Hepatic stellate cell (primary cell): ENCODE data around the gene AP1S3.

Experiments used
- DNase-seq: peaks from one replicate; pipeline ENCODE4 v3.0.0; 2011; ENCODE audit warnings: low spot score

AP1S3 gene

DNA sequence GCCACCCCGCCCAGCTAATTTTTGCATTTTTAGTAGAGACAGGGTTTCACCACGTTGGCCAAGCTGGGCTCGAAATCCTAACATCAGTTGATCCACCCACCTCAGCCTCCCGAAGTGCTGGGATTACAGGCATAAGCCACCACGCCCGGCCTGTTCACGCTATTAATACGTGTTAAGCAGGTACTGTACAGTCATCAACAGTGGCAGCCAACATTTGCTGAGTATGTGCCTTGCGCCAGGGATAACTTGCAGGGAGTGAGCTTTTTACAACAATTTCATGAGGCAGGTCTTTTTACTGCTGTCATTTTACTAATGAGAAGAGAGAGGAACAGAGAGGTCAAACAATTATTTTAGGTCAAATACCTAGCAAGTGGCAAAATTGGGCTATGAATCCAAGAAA lies 115.2 kb downstream of the AP1S3 start:
- DNase-seq = no peak

DNA sequence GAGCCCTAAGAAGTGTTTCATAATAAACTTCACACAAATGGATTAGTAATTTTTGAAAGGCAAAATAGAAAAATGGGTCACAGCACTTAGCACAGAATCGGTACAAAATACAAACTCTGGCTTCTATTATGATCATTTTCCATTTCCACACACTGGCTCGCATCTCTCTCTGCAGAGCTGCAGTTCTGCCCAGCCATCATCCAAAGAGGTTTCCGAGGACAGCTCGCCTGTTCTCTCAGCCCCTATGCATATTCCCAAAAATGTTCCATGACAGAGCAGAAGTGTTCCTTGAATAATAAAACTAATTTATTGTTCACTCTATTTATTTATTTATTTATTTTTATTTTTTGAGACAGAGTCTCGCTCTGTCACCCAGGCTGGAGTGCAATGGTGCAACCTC lies 115.6 kb downstream of the AP1S3 start:
- no peak for DNase-seq

DNA sequence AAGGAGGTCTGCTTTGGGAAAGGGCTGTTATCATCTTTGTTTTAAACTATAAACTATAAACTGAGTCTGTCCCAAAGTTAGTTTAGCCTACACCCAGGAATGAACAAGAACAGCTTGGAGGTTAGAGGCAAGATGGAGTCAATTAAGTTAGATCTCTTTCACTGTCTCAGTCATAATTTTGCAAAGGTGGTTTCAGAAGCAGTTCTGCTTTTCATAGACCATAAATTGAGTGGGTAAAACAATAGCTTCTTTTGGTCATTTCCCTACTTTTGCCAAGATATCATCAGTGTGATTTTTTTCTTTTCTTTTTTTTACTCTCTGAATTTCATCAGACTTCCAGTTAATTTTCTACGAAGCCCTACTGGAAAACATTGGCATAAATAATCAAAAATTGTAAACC lies 117.0 kb downstream of the AP1S3 start:
- no peak for DNase-seq

DNA sequence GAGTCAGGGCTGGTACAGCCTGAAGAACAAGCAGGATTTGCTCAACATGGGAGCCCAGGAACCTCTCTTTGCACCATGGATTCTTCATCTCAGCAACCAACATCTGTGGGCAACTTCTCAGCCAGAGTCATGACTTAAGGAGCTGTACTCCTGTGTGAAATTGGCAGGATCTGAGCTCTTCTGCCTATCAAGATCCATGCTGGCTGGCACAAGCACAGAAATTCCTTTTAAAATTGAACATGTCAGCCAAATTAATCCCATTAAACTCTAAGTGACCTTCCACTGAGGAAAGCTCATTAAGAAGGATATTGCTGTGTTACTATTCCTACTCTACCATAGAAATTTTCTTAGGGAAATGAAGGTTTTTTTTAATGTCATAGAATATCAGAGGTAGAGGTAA lies 124.7 kb downstream of the AP1S3 start:
- DNase-seq = no peak

DNA sequence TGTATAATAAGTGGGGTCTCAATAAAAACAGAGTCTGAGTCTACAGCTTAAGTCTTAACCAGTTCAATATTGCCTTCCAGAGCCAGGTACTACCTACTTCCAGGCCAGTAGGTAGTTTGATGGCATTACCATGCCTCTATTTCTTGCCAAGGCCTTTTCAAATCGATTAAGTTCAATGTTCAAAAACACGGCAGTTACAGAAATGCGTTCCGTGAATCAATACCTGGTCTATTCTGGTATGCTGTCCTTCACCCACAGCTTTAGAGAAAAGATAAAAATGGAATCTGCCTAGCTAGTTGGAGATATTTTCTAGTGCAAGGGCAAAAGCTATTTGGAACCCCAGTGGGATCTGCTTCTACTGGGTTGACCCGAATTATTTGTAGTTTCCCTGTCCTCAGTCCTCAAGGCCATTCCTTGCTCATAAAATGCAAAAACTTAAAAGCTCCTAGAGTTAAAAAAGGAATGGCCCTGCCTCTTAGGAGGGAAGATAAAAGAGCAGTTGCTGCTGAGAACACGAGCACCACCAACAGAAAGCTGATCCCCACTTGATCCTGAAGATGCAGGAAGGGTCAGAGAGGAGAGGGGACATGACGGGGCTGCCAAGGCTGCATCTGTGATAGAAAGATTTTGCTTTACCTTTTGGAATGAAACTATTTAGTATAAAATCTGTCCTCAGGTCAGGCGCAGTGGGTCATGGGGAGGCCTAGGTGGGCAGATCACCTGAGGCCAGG lies 125.6 kb downstream of the AP1S3 start:
- no peak for DNase-seq
